Medulla oblongata (tissue), 1 donor: ENCODE results near the gene FHL2.
"Not testable (repeated sequence)": the region's sequence is repeated elsewhere in the genome, so short reads cannot be mapped to it uniquely, and the experiment has no call there.

Experiments used
- DNase-seq: peaks from one replicate; pipeline ENCODE4 v3.0.0-alpha.2; 2015; ENCODE audit errors: extremely low spot score

FHL2 gene

GRCh38 chr2:105398336-105399206 is at the start of gene FHL2:
FHL2 (minus strand) TSS chr2:105399051; CDS start chr2:105386516, 12,535 bp downstream.
- DNase-seq = peak; percentile 23

- no peak for DNase-seq
Observed at GRCh38 chr2:105447476-105447875, 48.6 kb upstream of the FHL2 start.

GRCh38 chr2:105446501-105446900 is 47.6 kb upstream of the FHL2 start:
- DNase-seq = no peak

GRCh38 chr2:105445976-105446375 is 47.1 kb upstream of the FHL2 start:
- no peak for DNase-seq

GRCh38 chr2:105445498-105445897 is 46.6 kb upstream of the FHL2 start:
- no peak for DNase-seq

GRCh38 chr2:105443617-105444598 is 45.1 kb upstream of the FHL2 start:
- no peak for DNase-seq

- no peak for DNase-seq
Observed at GRCh38 chr2:105442721-105443120, 43.9 kb upstream of the FHL2 start.

GRCh38 chr2:105442056-105442455 is 43.2 kb upstream of the FHL2 start:
- no peak for DNase-seq

- DNase-seq = no peak
Observed at GRCh38 chr2:105439141-105439540, 40.3 kb upstream of the FHL2 start.

GRCh38 chr2:105438104-105438929 is 39.5 kb upstream of the FHL2 start:
- no peak for DNase-seq

GRCh38 chr2:105437708-105438103 is 38.9 kb upstream of the FHL2 start:
- DNase-seq = no peak

- no peak for DNase-seq
Observed at GRCh38 chr2:105432749-105433148, 33.9 kb upstream of the FHL2 start.

- no peak for DNase-seq
Observed at GRCh38 chr2:105432044-105432399, 33.2 kb upstream of the FHL2 start.

- DNase-seq = peak; percentile 29
Observed at GRCh38 chr2:105431367-105432043, 32.7 kb upstream of the FHL2 start.

GRCh38 chr2:105428387-105429018 is 29.7 kb upstream of the FHL2 start:
- no peak for DNase-seq

- no peak for DNase-seq
Observed at GRCh38 chr2:105427485-105427884, 28.6 kb upstream of the FHL2 start.

- DNase-seq = no peak
Observed at GRCh38 chr2:105426626-105427292, 27.9 kb upstream of the FHL2 start.

- DNase-seq = no peak
Observed at GRCh38 chr2:105425936-105426625, 27.2 kb upstream of the FHL2 start.

- not testable (repeated sequence) for DNase-seq
Observed at GRCh38 chr2:105424836-105425235, 26.0 kb upstream of the FHL2 start.
